Glutamatergic neuron (in vitro differentiated cells): ENCODE results near the gene ZNF280D. TPM values are rescaled to one million over a fixed set of nuclear protein-coding genes. Genes with fewer than 3 reads are reported as not detected.

ENCODE experiments used
- DNase-seq: peaks from one replicate; pipeline ENCODE4 v3.0.0; 2022
- H3K27ac Mint-ChIP-seq: one replicate; pipeline ENCODE4 v1.8.0; 2020; ENCODE audit warnings: mild to moderate bottlenecking, mixed read lengths, inconsistent platforms; ENCODE audit not compliant: unreplicated experiment
- H3K27me3 Mint-ChIP-seq: one replicate; pipeline ENCODE4 v1.8.0; 2020; ENCODE audit warnings: mild to moderate bottlenecking, moderate library complexity, mixed read lengths, inconsistent platforms; ENCODE audit not compliant: unreplicated experiment
- H3K36me3 Mint-ChIP-seq: one replicate; pipeline ENCODE4 v1.8.0; 2020; ENCODE audit warnings: mild to moderate bottlenecking, mixed read lengths, inconsistent platforms; ENCODE audit not compliant: unreplicated experiment
- H3K4me1 Mint-ChIP-seq: one replicate; pipeline ENCODE4 v1.8.0; 2020; ENCODE audit warnings: mild to moderate bottlenecking, low read depth, mixed read lengths, inconsistent platforms; ENCODE audit not compliant: unreplicated experiment
- H3K4me3 Mint-ChIP-seq: one replicate; pipeline ENCODE4 v1.8.0; 2020; ENCODE audit warnings: mild to moderate bottlenecking, mixed read lengths, inconsistent platforms; ENCODE audit not compliant: unreplicated experiment
- H3K9me3 Mint-ChIP-seq: one replicate; pipeline ENCODE4 v1.8.0; 2020; ENCODE audit warnings: mild to moderate bottlenecking, moderate library complexity, mixed read lengths, inconsistent platforms; ENCODE audit not compliant: unreplicated experiment
- CTCF ChIP-seq: fragments of 200-600 bp; sonication (generic); IDR thresholded peaks from one replicate; pipeline ENCODE4 v1.5.0; 2021; ENCODE audit not compliant: partially characterized antibody, unreplicated experiment
- total RNA-seq: library from RNA; stranded (reverse); fragmentation: NEBNext Ultra II Directional; extraction: Animal tissue kit (Norgen Biotek cat#: 25700); gene quantifications from one replicate; pipeline ENCODE4 v1.2.1, GENCODE V29; 2021; ENCODE audit not compliant: unreplicated experiment

Gene ZNF280D
- total RNA-seq, 1 donor from 2014 or later = 35.9 TPM

DNA sequence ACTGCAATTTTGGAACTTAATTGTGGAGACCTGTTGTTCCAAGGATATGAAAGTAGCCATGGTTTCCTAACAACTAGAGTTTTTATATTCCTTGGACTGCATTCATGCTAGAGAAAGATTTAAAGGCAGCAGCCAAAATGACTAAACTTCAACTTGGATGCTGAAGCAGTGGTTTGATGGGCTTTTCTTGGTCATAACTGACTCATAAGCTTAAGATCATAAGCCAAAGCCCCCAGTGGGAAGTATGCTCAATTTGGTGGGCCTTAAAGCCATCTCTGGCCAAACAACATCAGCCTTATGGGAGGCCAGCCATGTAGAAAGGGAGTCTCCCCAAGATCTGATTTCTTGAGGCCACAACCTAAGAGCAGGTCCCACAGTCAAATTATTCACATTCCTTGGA, 80.2 kb downstream of the ZNF280D start:
- H3K27ac Mint-ChIP-seq = no peak overlapping the region

GRCh38 chr15:56648311-56648710, 85.0 kb downstream of the ZNF280D start:
- no peak for DNase-seq
- no peak overlapping the region for H3K4me3 Mint-ChIP-seq
- no peak overlapping the region for H3K27ac Mint-ChIP-seq
- H3K9me3 Mint-ChIP-seq = no peaks in the 10 kb centered on the region
- no peaks in the 10 kb centered on the region for H3K36me3 Mint-ChIP-seq
- no peaks in the 10 kb centered on the region for H3K27me3 Mint-ChIP-seq
- no peaks in the 10 kb centered on the region for H3K4me1 Mint-ChIP-seq
- TF ChIP-seq CTCF = no peak

More for the DNA sequence above, 80.2 kb downstream of the ZNF280D start:
- no peak for TF ChIP-seq CTCF
- H3K36me3 Mint-ChIP-seq = peaks cover 5% of the 10 kb centered on the region
- DNase-seq = no peak
- H3K9me3 Mint-ChIP-seq = no peaks in the 10 kb centered on the region
- H3K4me3 Mint-ChIP-seq = no peak overlapping the region
- no peaks in the 10 kb centered on the region for H3K4me1 Mint-ChIP-seq
- H3K27me3 Mint-ChIP-seq = no peaks in the 10 kb centered on the region

DNA sequence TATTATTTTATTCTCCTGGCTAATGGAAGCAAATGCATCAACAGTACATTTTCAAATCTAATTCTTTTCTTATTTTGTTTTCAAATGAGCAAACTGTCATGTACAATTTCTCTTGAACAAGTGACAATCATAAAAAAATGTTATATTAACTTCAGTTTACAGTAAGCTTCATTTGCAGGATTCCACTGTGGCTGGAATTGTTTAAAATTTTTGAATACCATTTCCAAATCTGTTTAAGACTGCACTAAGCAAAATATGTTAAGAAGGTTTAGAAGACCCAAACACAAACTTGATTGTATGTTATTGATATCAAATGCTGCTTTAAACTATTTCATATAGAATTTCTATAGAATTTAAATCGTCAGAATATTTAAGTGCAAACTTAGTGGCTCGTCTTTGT, 92.8 kb downstream of the ZNF280D start:
- Mint-ChIP-seq H3K9me3 (no peaks in the 10 kb centered on the region), H3K27me3 (peaks cover 4% of the 10 kb centered on the region), H3K4me1 (no peaks in the 10 kb centered on the region), H3K27ac (no peak overlapping the region), H3K4me3 (no peak overlapping the region), H3K36me3 (no peaks in the 10 kb centered on the region)
- TF ChIP-seq CTCF = no peak
- no peak for DNase-seq

DNA sequence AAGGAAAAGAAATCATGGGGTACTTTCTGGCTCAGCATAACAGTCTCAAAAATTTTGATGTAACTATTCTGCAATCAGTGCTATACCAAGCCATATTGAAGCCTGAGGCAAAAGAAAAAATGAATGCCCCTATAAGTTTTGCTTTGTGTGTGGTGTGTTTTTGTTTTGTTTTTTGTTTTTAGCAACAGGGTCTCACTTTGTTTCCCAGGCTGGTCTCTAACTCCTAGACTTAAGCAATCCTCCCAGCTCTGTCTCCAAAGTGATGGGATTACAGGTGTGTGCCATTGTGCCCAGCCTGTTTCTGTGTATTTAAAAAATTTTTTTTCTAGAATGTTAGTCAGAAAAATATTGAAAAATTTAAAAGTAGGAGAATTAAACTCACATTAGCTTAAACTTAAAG, 93.2 kb downstream of the ZNF280D start:
- no peak for DNase-seq

GRCh38 chr15:56639631-56640030, 93.7 kb downstream of the ZNF280D start:
- Mint-ChIP-seq H3K4me3 (no peak overlapping the region), H3K9me3 (no peaks in the 10 kb centered on the region), H3K4me1 (no peaks in the 10 kb centered on the region), H3K27ac (no peak overlapping the region), H3K36me3 (no peaks in the 10 kb centered on the region), H3K27me3 (peaks cover 4% of the 10 kb centered on the region)
- TF ChIP-seq CTCF = no peak
- DNase-seq = no peak

More for the DNA sequence above, 93.2 kb downstream of the ZNF280D start:
- Mint-ChIP-seq H3K27ac (no peak overlapping the region), H3K4me3 (no peak overlapping the region), H3K27me3 (peaks cover 4% of the 10 kb centered on the region), H3K9me3 (no peaks in the 10 kb centered on the region), H3K4me1 (no peaks in the 10 kb centered on the region), H3K36me3 (no peaks in the 10 kb centered on the region)
- no peak for TF ChIP-seq CTCF
